ENCODE data around the gene WNK3.

WNK3 gene

GRCh38 chrX:54157561-54157960 lies 200.3 kb downstream of the WNK3 start:
- DNase-seq = no peak

Data from NCI-H82 (cell line).